SKM-1 treated with dmso at 0.1 percent for 144 hours (cell line): ENCODE measurements around the gene SIK1.
"Not testable (repeated sequence)": the region's sequence is repeated elsewhere in the genome, so short reads cannot be mapped to it uniquely, and the experiment has no call there.

Experiments
- DNase-seq: peaks from one replicate; lab custom pipeline; 2025; ENCODE audit not compliant: unreplicated experiment; lab: John Stamatoyannopoulos, UW

SIK1 gene

GRCh38 chr21:43440835-43441727 lies 14.2 kb upstream of the SIK1 start:
- DNase-seq = not testable (repeated sequence)

GRCh38 chr21:43439316-43440075 lies 12.6 kb upstream of the SIK1 start:
- DNase-seq = not testable (repeated sequence)

GRCh38 chr21:43436272-43436671 lies 9.3 kb upstream of the SIK1 start:
- DNase-seq = not testable (repeated sequence)

GRCh38 chr21:43433340-43434136 lies 6.6 kb upstream of the SIK1 start:
- not testable (repeated sequence) for DNase-seq

- DNase-seq = not testable (repeated sequence)
Measured at GRCh38 chr21:43430830-43431416, 4.0 kb upstream of the SIK1 start.

- DNase-seq = not testable (repeated sequence)
Measured at GRCh38 chr21:43428964-43429363, 2.0 kb upstream of the SIK1 start.

- not testable (repeated sequence) for DNase-seq
Measured at GRCh38 chr21:43427242-43427559, 270 bp upstream of the SIK1 start.

- not testable (repeated sequence) for DNase-seq
Measured at GRCh38 chr21:43426004-43426403, 927 bp downstream of the SIK1 start.

- DNase-seq = not testable (repeated sequence)
Measured at GRCh38 chr21:43419475-43419874, 7.5 kb downstream of the SIK1 start.

GRCh38 chr21:43414576-43414975 lies 12.4 kb downstream of the SIK1 start:
- not testable (repeated sequence) for DNase-seq

GRCh38 chr21:43412020-43412788 lies 14.7 kb downstream of the SIK1 start:
- not testable (repeated sequence) for DNase-seq

GRCh38 chr21:43410456-43411068 lies 16.4 kb downstream of the SIK1 start:
- DNase-seq = not testable (repeated sequence)

GRCh38 chr21:43407139-43407538 lies 19.8 kb downstream of the SIK1 start:
- not testable (repeated sequence) for DNase-seq

- not testable (repeated sequence) for DNase-seq
Measured at GRCh38 chr21:43404450-43404849, 22.5 kb downstream of the SIK1 start.

GRCh38 chr21:43403651-43404430 lies 23.1 kb downstream of the SIK1 start:
- DNase-seq = not testable (repeated sequence)

- DNase-seq = not testable (repeated sequence)
Measured at GRCh38 chr21:43401125-43401524, 25.8 kb downstream of the SIK1 start.

GRCh38 chr21:43399595-43400015 lies 27.3 kb downstream of the SIK1 start:
- DNase-seq = not testable (repeated sequence)

GRCh38 chr21:43399136-43399535 lies 27.8 kb downstream of the SIK1 start:
- DNase-seq = not testable (repeated sequence)

GRCh38 chr21:43398533-43398932 lies 28.4 kb downstream of the SIK1 start:
- DNase-seq = not testable (repeated sequence)
